Natural killer cell treated with Interleukin-12 subunit alpha and Interleukin-12 subunit beta and Interleukin-15 and Interleukin-18, amount 100 ng/mL, for 72 hours (primary cell): ENCODE results near the gene CEP85L. TPM values are rescaled to one million over a fixed set of nuclear protein-coding genes. Genes with fewer than 3 reads are reported as not detected.

Experiments used
- ATAC-seq, 2 donors: fragments of 150-1000 bp; cut with Tn5 transposase in 1 of 2; sonication (Bioruptor Pico), chemical (Tn5 transposase) in 1 of 2; 2 replicates each; pipeline ENCODE4 v1.10.0; 2021
- DNase-seq: peaks from one replicate; pipeline ENCODE4 v3.0.0; 2022; ENCODE audit warnings: low spot score
- H3K27ac Mint-ChIP-seq, 2 donors: 1 replicate in 1 of 2; 2 replicates in 1 of 2; pipeline ENCODE4 v1.8.0; 2022; ENCODE audit warnings: mixed read lengths in 2 of 2, mild to moderate bottlenecking in 1 of 2, moderate library complexity in 1 of 2
- H3K27me3 Mint-ChIP-seq, 2 donors: 1 replicate in 1 of 2; 2 replicates in 1 of 2; pipeline ENCODE4 v1.8.0; 2022; ENCODE audit warnings: mixed read lengths in 2 of 2
- H3K36me3 Mint-ChIP-seq: one replicate; pipeline ENCODE4 v1.8.0; 2022; ENCODE audit warnings: mixed read lengths
- H3K4me1 Mint-ChIP-seq, 2 donors: 1 replicate in 1 of 2; 2 replicates in 1 of 2; pipeline ENCODE4 v1.8.0; 2022; ENCODE audit warnings: low read depth in 2 of 2, mixed read lengths in 2 of 2, mild to moderate bottlenecking in 1 of 2
- H3K4me3 Mint-ChIP-seq: one replicate; pipeline ENCODE4 v1.8.0; 2022; ENCODE audit warnings: mixed read lengths
- H3K9me3 Mint-ChIP-seq: 2 replicates; pipeline ENCODE4 v1.8.0; 2022; ENCODE audit warnings: mixed read lengths
- total RNA-seq, 2 donors: library from RNA; stranded (reverse); gene quantifications; one replicate each; pipeline ENCODE4 v1.2.3, GENCODE V29; 2022

CEP85L gene
- total RNA-seq, 2 donors from 2014 or later: 35.7 to 47.4 TPM

GRCh38 chr6:118625833-118626232, 25.6 kb downstream of the CEP85L start:
- no peak overlapping the region for H3K27ac Mint-ChIP-seq
- no peak for DNase-seq
- peaks cover 12% of the 10 kb centered on the region for H3K36me3 Mint-ChIP-seq
- peaks cover 5% of the 10 kb centered on the region for H3K9me3 Mint-ChIP-seq
- H3K4me1 Mint-ChIP-seq: peaks cover 46 to 47% of the 10 kb centered on the region in 2 donors
- no peaks in the 10 kb centered on the region for H3K27me3 Mint-ChIP-seq
- no peak overlapping the region for H3K4me3 Mint-ChIP-seq
- ATAC-seq: no peak

DNA sequence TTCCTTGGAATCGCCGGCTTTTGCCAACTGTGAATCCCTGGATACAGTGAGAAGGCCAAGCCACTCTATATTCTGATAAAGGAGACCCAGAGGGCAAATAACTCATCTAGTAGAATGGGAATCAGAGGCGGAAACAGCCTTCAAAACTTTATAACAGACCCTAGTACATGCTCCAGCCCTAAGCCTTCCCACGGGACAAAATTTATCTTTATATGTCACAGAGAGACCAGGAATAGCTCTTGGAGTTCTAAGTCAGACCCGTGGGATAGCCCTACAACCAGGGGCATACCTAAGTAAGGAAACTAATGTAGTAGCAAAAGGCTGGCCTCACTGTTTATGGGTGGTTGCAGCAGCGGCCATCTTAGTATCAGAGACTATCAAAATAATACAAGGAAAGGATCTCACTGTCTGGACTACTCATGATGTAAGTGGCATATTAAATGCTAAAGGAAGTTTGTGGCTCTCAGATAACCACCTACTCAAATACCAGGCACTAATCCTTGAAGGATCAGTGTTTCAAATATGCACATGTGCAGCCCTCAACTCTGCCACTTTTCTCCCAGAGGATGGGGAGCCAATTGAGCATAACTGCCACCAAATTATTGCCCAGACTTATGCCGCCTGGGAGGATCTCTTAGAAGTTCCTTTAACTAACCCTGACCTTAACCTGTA, 29.5 kb downstream of the CEP85L start:
- Mint-ChIP-seq H3K36me3 (peaks cover 6% of the 10 kb centered on the region), H3K9me3 (peaks cover 5% of the 10 kb centered on the region), H3K4me1 (peaks cover 41 to 50% of the 10 kb centered on the region in 2 donors), H3K27me3 (no peaks in the 10 kb centered on the region), H3K4me3 (no peak overlapping the region), H3K27ac (no peak overlapping the region)
- ATAC-seq (no peak), DNase-seq (no peak)

- Mint-ChIP-seq H3K27ac (no peak overlapping the region), H3K9me3 (no peaks in the 10 kb centered on the region), H3K4me3 (no peak overlapping the region), H3K4me1 (peaks cover 34 to 49% of the 10 kb centered on the region in 2 donors), H3K27me3 (no peaks in the 10 kb centered on the region), H3K36me3 (no peaks in the 10 kb centered on the region)
- ATAC-seq: no peak
- DNase-seq: no peak
These were observed 31.2 kb downstream of the CEP85L start for GRCh38 chr6:118620202-118620601.

DNA sequence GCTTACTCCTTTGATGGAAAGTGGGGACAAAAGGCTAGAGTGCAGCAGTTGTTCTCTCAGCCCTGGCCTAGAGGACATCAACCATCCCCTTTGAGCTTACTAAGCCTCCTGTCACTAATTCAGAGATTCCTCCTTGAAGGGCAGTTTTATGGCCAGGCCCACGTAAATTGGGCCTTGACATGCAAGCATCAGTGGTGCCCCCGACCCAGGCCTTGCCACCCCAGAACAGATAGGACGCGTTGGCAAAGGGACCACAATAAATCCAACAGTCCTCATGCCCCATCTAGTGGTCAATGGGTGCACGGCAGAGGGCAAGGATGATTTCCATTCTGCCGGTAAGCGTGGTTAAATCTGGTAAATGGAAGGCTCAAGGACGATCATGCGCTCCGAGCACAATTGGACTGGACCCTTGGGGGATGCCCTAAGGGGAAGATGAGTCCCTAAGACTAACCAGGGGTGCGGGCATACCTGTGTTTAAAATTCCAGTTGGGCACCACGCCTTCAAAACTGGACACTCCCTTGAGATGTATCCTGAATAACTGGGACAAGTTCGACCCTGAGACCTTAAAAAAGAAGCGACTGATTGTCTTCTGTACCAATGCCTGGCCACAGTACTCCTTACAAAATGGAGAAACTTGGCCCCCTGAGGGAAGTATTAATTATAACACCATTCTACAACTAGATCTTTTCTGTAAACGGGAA, 32.6 kb downstream of the CEP85L start:
- Mint-ChIP-seq H3K4me3 (no peak overlapping the region), H3K27me3 (no peaks in the 10 kb centered on the region), H3K27ac (no peak overlapping the region), H3K9me3 (no peaks in the 10 kb centered on the region), H3K36me3 (no peaks in the 10 kb centered on the region), H3K4me1 (peaks cover 22 to 41% of the 10 kb centered on the region in 2 donors)
- DNase-seq (peak; percentile 63), ATAC-seq (peak; percentile 78 to 80)

- H3K9me3 Mint-ChIP-seq: no peaks in the 10 kb centered on the region
- H3K4me1 Mint-ChIP-seq: peaks cover 22 to 38% of the 10 kb centered on the region in 2 donors
- H3K27ac Mint-ChIP-seq: no peak overlapping the region
- no peak overlapping the region for H3K4me3 Mint-ChIP-seq
- H3K27me3 Mint-ChIP-seq: no peaks in the 10 kb centered on the region
- H3K36me3 Mint-ChIP-seq: no peaks in the 10 kb centered on the region
- no peak for ATAC-seq
- DNase-seq: no peak
These were observed 34.0 kb downstream of the CEP85L start for GRCh38 chr6:118617417-118617816.

GRCh38 chr6:118611334-118611733, 40.1 kb downstream of the CEP85L start:
- ATAC-seq (no peak), DNase-seq (no peak)
- Mint-ChIP-seq H3K27me3 (no peaks in the 10 kb centered on the region), H3K4me3 (no peak overlapping the region), H3K27ac (no peak overlapping the region), H3K4me1 (peaks cover 33 to 42% of the 10 kb centered on the region in 2 donors), H3K9me3 (peaks cover 4% of the 10 kb centered on the region), H3K36me3 (peaks cover 19% of the 10 kb centered on the region)

GRCh38 chr6:118606858-118607257, 44.5 kb downstream of the CEP85L start:
- peaks cover 34 to 35% of the 10 kb centered on the region in 2 donors for H3K4me1 Mint-ChIP-seq
- no peak for ATAC-seq
- peaks cover 15% of the 10 kb centered on the region for H3K36me3 Mint-ChIP-seq
- H3K9me3 Mint-ChIP-seq: peaks cover 2% of the 10 kb centered on the region
- no peak overlapping the region for H3K27ac Mint-ChIP-seq
- no peaks in the 10 kb centered on the region for H3K27me3 Mint-ChIP-seq
- DNase-seq: no peak
- H3K4me3 Mint-ChIP-seq: no peak overlapping the region

- Mint-ChIP-seq H3K9me3 (no peaks in the 10 kb centered on the region), H3K4me1 (peaks cover 31 to 32% of the 10 kb centered on the region in 2 donors), H3K36me3 (peaks cover 10% of the 10 kb centered on the region), H3K4me3 (no peak overlapping the region), H3K27me3 (no peaks in the 10 kb centered on the region), H3K27ac (peak overlapping the region in 1 of 2 donors; percentile 37)
- ATAC-seq (no peak), DNase-seq (no peak)
These were observed 45.1 kb downstream of the CEP85L start for GRCh38 chr6:118606268-118606667.

- Mint-ChIP-seq H3K9me3 (no peaks in the 10 kb centered on the region), H3K4me1 (peaks cover 18 to 23% of the 10 kb centered on the region in 2 donors), H3K27ac (no peak overlapping the region), H3K36me3 (no peaks in the 10 kb centered on the region), H3K27me3 (no peaks in the 10 kb centered on the region), H3K4me3 (no peak overlapping the region)
- ATAC-seq (no peak), DNase-seq (no peak)
These were observed 48.0 kb downstream of the CEP85L start for GRCh38 chr6:118603372-118603771.

- Mint-ChIP-seq H3K4me3 (no peak overlapping the region), H3K4me1 (peaks cover 21% of the 10 kb centered on the region in 2 donors), H3K9me3 (no peaks in the 10 kb centered on the region), H3K27me3 (no peaks in the 10 kb centered on the region), H3K36me3 (no peaks in the 10 kb centered on the region), H3K27ac (no peak overlapping the region)
- no peak for DNase-seq
- no peak for ATAC-seq
These were observed 49.1 kb downstream of the CEP85L start for GRCh38 chr6:118602300-118602699.

- Mint-ChIP-seq H3K4me3 (no peak overlapping the region), H3K27ac (no peak overlapping the region), H3K9me3 (no peaks in the 10 kb centered on the region), H3K36me3 (no peaks in the 10 kb centered on the region), H3K27me3 (no peaks in the 10 kb centered on the region), H3K4me1 (peaks cover 20 to 21% of the 10 kb centered on the region in 2 donors)
- DNase-seq (no peak), ATAC-seq (no peak)
These were observed 53.1 kb downstream of the CEP85L start for GRCh38 chr6:118598324-118598723.

DNA sequence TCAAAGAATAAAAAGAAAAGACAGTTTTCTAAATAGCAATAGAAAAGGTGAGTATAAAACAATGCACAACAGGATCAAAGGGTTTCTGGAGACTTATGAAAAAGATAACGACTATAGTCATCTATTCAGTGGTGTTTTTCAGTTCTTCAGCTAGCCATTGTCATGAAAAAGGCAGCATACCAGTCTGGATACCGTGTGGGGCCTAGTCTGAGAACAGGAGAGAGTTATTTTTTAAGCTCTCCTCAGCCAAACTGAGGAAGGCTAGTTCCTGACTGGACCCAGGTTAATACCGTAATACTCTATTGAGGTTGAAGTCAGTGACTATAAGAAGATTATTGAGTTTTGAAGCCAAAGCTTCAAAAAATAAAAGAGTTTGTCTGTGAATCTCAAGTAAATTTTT, 53.8 kb downstream of the CEP85L start:
- no peak for ATAC-seq
- H3K36me3 Mint-ChIP-seq: no peaks in the 10 kb centered on the region
- no peaks in the 10 kb centered on the region for H3K9me3 Mint-ChIP-seq

GRCh38 chr6:118596774-118597320, 54.5 kb downstream of the CEP85L start:
- Mint-ChIP-seq H3K4me1 (peaks cover 20 to 23% of the 10 kb centered on the region in 2 donors), H3K27ac (no peak overlapping the region), H3K27me3 (no peaks in the 10 kb centered on the region), H3K9me3 (no peaks in the 10 kb centered on the region), H3K4me3 (no peak overlapping the region), H3K36me3 (no peaks in the 10 kb centered on the region)
- ATAC-seq (no peak), DNase-seq (no peak)

More for the DNA sequence above, 53.8 kb downstream of the CEP85L start:
- DNase-seq: no peak
- Mint-ChIP-seq H3K4me1 (peaks cover 20 to 23% of the 10 kb centered on the region in 2 donors), H3K27ac (no peak overlapping the region), H3K27me3 (no peaks in the 10 kb centered on the region), H3K4me3 (no peak overlapping the region)

DNA sequence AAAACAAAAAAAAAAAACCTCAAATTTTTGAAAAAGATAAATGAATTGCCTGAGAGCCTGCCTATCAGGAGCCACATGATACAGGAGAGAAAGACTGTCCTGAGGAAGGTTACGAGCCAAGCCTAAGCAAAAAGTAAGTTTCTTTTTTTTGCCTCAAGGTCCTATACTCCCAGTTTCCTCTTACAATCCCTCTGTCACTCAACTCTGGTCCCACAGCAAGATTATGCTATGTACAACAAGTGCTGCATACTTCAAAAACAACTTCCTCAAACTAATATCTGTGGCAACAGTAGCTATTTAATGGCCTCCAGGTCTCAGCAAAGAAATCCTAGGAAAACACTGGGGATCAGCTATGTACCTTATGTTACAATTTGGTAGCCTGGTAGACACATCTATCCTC, 56.5 kb downstream of the CEP85L start:
- DNase-seq (no peak), ATAC-seq (no peak)
- H3K9me3 Mint-ChIP-seq: no peaks in the 10 kb centered on the region
- no peak overlapping the region for H3K27ac Mint-ChIP-seq
- H3K36me3 Mint-ChIP-seq: no peaks in the 10 kb centered on the region
- H3K4me3 Mint-ChIP-seq: no peak overlapping the region
- H3K4me1 Mint-ChIP-seq: peaks cover 30 to 34% of the 10 kb centered on the region in 2 donors
- no peaks in the 10 kb centered on the region for H3K27me3 Mint-ChIP-seq
